H9 (cell line): Measurements from ENCODE around the gene CCR3. TPM values are rescaled to one million over a fixed set of nuclear protein-coding genes. Genes with fewer than 3 reads are reported as not detected.

ENCODE experiments used
- DNase-seq: peaks from one replicate; pipeline ENCODE4 v3.0.0-alpha.2; 2017
- H2AFZ ChIP-seq: one replicate; pipeline ENCODE4 v1.6.1; 2013; ENCODE audit warnings: mild to moderate bottlenecking, low read length, control low read depth, moderate library complexity
- H2AK5ac ChIP-seq: 2 replicates; pipeline ENCODE4 v1.6.1; 2013; ENCODE audit warnings: low read length, control low read depth, mixed read lengths; ENCODE audit not compliant: insufficient read length
- H2BK120ac ChIP-seq: one replicate; pipeline ENCODE4 v1.6.1; 2013; ENCODE audit warnings: low read depth, mild to moderate bottlenecking, low read length, control low read depth, inconsistent platforms; ENCODE audit not compliant: poor library complexity, severe bottlenecking
- H2BK12ac ChIP-seq: 2 replicates; pipeline ENCODE4 v1.6.1; 2013; ENCODE audit warnings: low read length, control low read depth, mixed read lengths, low read depth; ENCODE audit not compliant: insufficient read length
- H2BK15ac ChIP-seq: 2 replicates; pipeline ENCODE4 v1.6.1; 2013; ENCODE audit warnings: low read depth, low read length, control low read depth
- H2BK20ac ChIP-seq: one replicate; pipeline ENCODE4 v1.6.1; 2013; ENCODE audit warnings: low read depth, mild to moderate bottlenecking, low read length, control low read depth, inconsistent platforms; ENCODE audit not compliant: poor library complexity, severe bottlenecking
- H2BK5ac ChIP-seq: 2 replicates; pipeline ENCODE4 v1.6.1; 2013; ENCODE audit warnings: low read length, control low read depth, mixed read lengths; ENCODE audit not compliant: insufficient read length
- H3K14ac ChIP-seq: 2 replicates; pipeline ENCODE4 v1.6.1; 2013; ENCODE audit warnings: low read length, control low read depth; ENCODE audit not compliant: insufficient read depth
- H3K18ac ChIP-seq: 2 replicates; pipeline ENCODE4 v1.6.1; 2013; ENCODE audit warnings: low read depth, mild to moderate bottlenecking, mixed read lengths, low read length, control low read depth; ENCODE audit not compliant: insufficient read length
- H3K23ac ChIP-seq: 2 replicates; pipeline ENCODE4 v1.6.1; 2013; ENCODE audit warnings: low read length, control low read depth, mixed read lengths, low read depth; ENCODE audit not compliant: insufficient read length
- H3K23me2 ChIP-seq: 2 replicates; pipeline ENCODE4 v1.6.1; 2013; ENCODE audit warnings: low read depth, mild to moderate bottlenecking, mixed read lengths, low read length, control low read depth; ENCODE audit not compliant: insufficient read length, poor library complexity, severe bottlenecking
- H3K27ac ChIP-seq: 2 replicates; pipeline ENCODE4 v1.5.1; 2013; ENCODE audit warnings: low read length, control low read depth, mixed read lengths, low read depth; ENCODE audit not compliant: insufficient read length
- H3K27me3 ChIP-seq: 2 replicates; pipeline ENCODE4 v1.6.1; 2013; ENCODE audit warnings: low read length, control low read depth, inconsistent platforms; ENCODE audit not compliant: insufficient read depth
- H3K4ac ChIP-seq: 2 replicates; pipeline ENCODE4 v1.6.1; 2013; ENCODE audit warnings: low read depth, mild to moderate bottlenecking, control low read depth, inconsistent platforms, low read length, moderate library complexity
- H3K4me1 ChIP-seq: 2 replicates; pipeline ENCODE4 v1.6.1; 2013; ENCODE audit warnings: low read length, control low read depth, inconsistent platforms; ENCODE audit not compliant: insufficient read depth
- H3K4me2 ChIP-seq: 2 replicates; pipeline ENCODE4 v1.6.1; 2013; ENCODE audit warnings: low read length, control low read depth, mixed read lengths; ENCODE audit not compliant: insufficient read length, insufficient read depth
- H3K56ac ChIP-seq: 2 replicates; pipeline ENCODE4 v1.6.1; 2013; ENCODE audit warnings: low read depth, mild to moderate bottlenecking, mixed read lengths, low read length, control low read depth; ENCODE audit not compliant: insufficient read length
- H3K79me1 ChIP-seq: 2 replicates; pipeline ENCODE4 v1.6.1; 2013; ENCODE audit warnings: low read depth, mild to moderate bottlenecking, moderate library complexity, low read length, control low read depth, inconsistent platforms; ENCODE audit not compliant: insufficient read depth, poor library complexity, severe bottlenecking
- H3K79me2 ChIP-seq: 2 replicates; pipeline ENCODE4 v1.6.1; 2013; ENCODE audit warnings: low read length, control low read depth, inconsistent platforms; ENCODE audit not compliant: insufficient read depth
- H3K9ac ChIP-seq: 2 replicates; pipeline ENCODE4 v1.6.1; 2013; ENCODE audit warnings: low read length, control low read depth, mixed read lengths; ENCODE audit not compliant: insufficient read length; ENCODE audit errors: extremely low read depth
- H3K9me3 ChIP-seq: one replicate; pipeline ENCODE4 v1.6.1; 2013; ENCODE audit warnings: low read depth, low read length, inconsistent platforms; ENCODE audit not compliant: control insufficient read depth
- H3T11ph ChIP-seq: one replicate; pipeline ENCODE4 v1.6.1; 2013; ENCODE audit warnings: mild to moderate bottlenecking, low read length, control low read depth, inconsistent platforms
- H4K20me1 ChIP-seq: one replicate; pipeline ENCODE4 v1.6.1; 2013; ENCODE audit not compliant: control insufficient read depth, insufficient read length, insufficient read depth
- H4K5ac ChIP-seq: 2 replicates; pipeline ENCODE4 v1.6.1; 2013; ENCODE audit warnings: low read depth, mild to moderate bottlenecking, mixed read lengths, low read length, control low read depth; ENCODE audit not compliant: insufficient read length
- H4K8ac ChIP-seq: replicated peaks from 2 replicates; pipeline ENCODE4 v1.6.1; 2013; ENCODE audit warnings: low read length, control low read depth, mixed read lengths, low read depth; ENCODE audit not compliant: insufficient read length
- H4K91ac ChIP-seq: 2 replicates; pipeline ENCODE4 v1.6.1; 2013; ENCODE audit warnings: low read depth, mild to moderate bottlenecking, moderate library complexity, mixed read lengths, low read length, control low read depth; ENCODE audit not compliant: insufficient read length
- H3K27ac Mint-ChIP-seq, 3 experiments: 2 replicates in 2 of 3; 3 replicates in 1 of 3; pipeline ENCODE4 v1.8.0; 2020 to 2021; ENCODE audit warnings: mixed read lengths in 3 of 3, mild to moderate bottlenecking in 1 of 3, moderate library complexity in 1 of 3
- H3K27me3 Mint-ChIP-seq: 2 replicates; pipeline ENCODE4 v1.8.0; 2021; ENCODE audit warnings: low read depth, mild to moderate bottlenecking, moderate library complexity, mixed read lengths
- H3K36me3 Mint-ChIP-seq, 3 experiments: 2 replicates in 2 of 3; 3 replicates in 1 of 3; pipeline ENCODE4 v1.8.0; 2020 to 2021; ENCODE audit warnings: low read depth in 3 of 3, mixed read lengths in 3 of 3; ENCODE audit not compliant: insufficient read depth in 1 of 3
- H3K4me1 Mint-ChIP-seq, 2 experiments: 2 replicates each; pipeline ENCODE4 v1.8.0; 2020; ENCODE audit warnings: mixed read lengths in 2 of 2
- H3K4me3 Mint-ChIP-seq, 2 experiments: 2 replicates in 1 of 2; 3 replicates in 1 of 2; pipeline ENCODE4 v1.8.0; 2020 to 2021; ENCODE audit warnings: mild to moderate bottlenecking in 2 of 2, mixed read lengths in 2 of 2, moderate library complexity in 1 of 2
- H3K9me3 Mint-ChIP-seq, 2 experiments: 2 replicates in 1 of 2; 3 replicates in 1 of 2; pipeline ENCODE4 v1.8.0; 2020; ENCODE audit warnings: mild to moderate bottlenecking in 2 of 2, mixed read lengths in 2 of 2, moderate library complexity in 1 of 2
- CTCF ChIP-seq: fragments of 200-600 bp; sonication (generic); conservative IDR thresholded peaks from 3 replicates; pipeline ENCODE4 v1.8.0; 2021; ENCODE audit warnings: antibody characterized with exemption, mild to moderate bottlenecking
- WGBS: extraction: QIAGEN DNeasy Blood & Tissue Kit; methylation state at CpG from one replicate; pipeline ENCODE4 v1.1.7; 2013; ENCODE audit warnings: missing lambda C conversion rate, low lambda C conversion rate, mixed read lengths; ENCODE audit not compliant: insufficient read length; ENCODE audit errors: extremely low coverage; 5-methylcytosine and 5-hydroxymethylcytosine counted together
- total RNA-seq: library from RNA; stranded (reverse); gene quantifications from 2 replicates; pipeline ENCODE4 v1.2.1, GENCODE V29; 2021

CCR3 gene
- total RNA-seq, 1 experiment from 2014 or later = not detected

GRCh38 chr3:46266598-46266997, 24.3 kb downstream of the CCR3 start:
- no CpG with 5 or more reads among the region's 4 CpGs for WGBS
- no peak overlapping the region for H3K4me3 Mint-ChIP-seq

More at GRCh38 chr3:46266598-46266997, 24.3 kb downstream of the CCR3 start:
- H3K9ac ChIP-seq = no peak overlapping the region
- TF ChIP-seq CTCF = no peak
- no peak overlapping the region for H4K5ac ChIP-seq
- no peaks in the 10 kb centered on the region for H4K20me1 ChIP-seq
- H4K8ac ChIP-seq = no peak overlapping the region
- Mint-ChIP-seq H3K27me3 (peaks cover 3% of the 10 kb centered on the region; the same call in 1 of the 2 replicates), H3K9me3 (peaks cover 7% of the 10 kb centered on the region in 2 experiments; a peak in 3 of 5 replicates), H3K4me1 (peaks cover 15% of the 10 kb centered on the region in 2 experiments), H3K36me3 (peaks cover 0 to 11% (median 7%) of the 10 kb centered on the region in 3 experiments; a peak in 3 of 7 replicates), H3K27ac (no peak overlapping the region)
- H3K23ac ChIP-seq = no peak overlapping the region
- H2BK120ac ChIP-seq = no peak overlapping the region
- H3K79me1 ChIP-seq = no peaks in the 10 kb centered on the region
- no peak overlapping the region for H3K4me2 ChIP-seq
- H3T11ph ChIP-seq = no peak overlapping the region
- H3K23me2 ChIP-seq = no peaks in the 10 kb centered on the region
- H3K4ac ChIP-seq = no peak overlapping the region
- H3K18ac ChIP-seq = no peak overlapping the region
- no peak overlapping the region for H3K56ac ChIP-seq
- no peak overlapping the region for H2AK5ac ChIP-seq
- no peak overlapping the region for H2BK20ac ChIP-seq
- no peak overlapping the region for H3K27ac ChIP-seq
- no peaks in the 10 kb centered on the region for H3K27me3 ChIP-seq
- H3K79me2 ChIP-seq = no peaks in the 10 kb centered on the region
- H2BK15ac ChIP-seq = no peak overlapping the region
- DNase-seq = no peak
- no peak overlapping the region for H2BK5ac ChIP-seq
- no peak overlapping the region for H4K91ac ChIP-seq
- no peak overlapping the region for H3K14ac ChIP-seq
- H3K9me3 ChIP-seq = no peaks in the 10 kb centered on the region
- H2BK12ac ChIP-seq = no peak overlapping the region
- H2AFZ ChIP-seq = no peak overlapping the region
- no peaks in the 10 kb centered on the region for H3K4me1 ChIP-seq
